CD14-positive monocyte (primary cell): ENCODE measurements around the gene RPS6KA2. TPM values are rescaled to one million over a fixed set of nuclear protein-coding genes. Genes with fewer than 3 reads are reported as not detected.
A peak's percentile ranks its signal among the peaks of the same experiment; 100 is the strongest.

Experiments used
- DNase-seq, 3 donors: peaks; one replicate each; pipeline ENCODE4 v3.0.0-alpha.2; 2011 to 2022
- H2AFZ ChIP-seq: 2 replicates; pipeline ENCODE4 v1.6.0; 2012; ENCODE audit warnings: mild to moderate bottlenecking, low read depth, low read length, inconsistent platforms; ENCODE audit not compliant: insufficient read depth, poor library complexity, severe bottlenecking
- H3K27ac ChIP-seq, 2 donors: 1 replicate in 1 of 2; 2 replicates in 1 of 2; pipeline ENCODE4 v1.5.1; 2012 to 2013; ENCODE audit warnings: low read length in 2 of 2, control low read depth in 1 of 2, inconsistent platforms in 1 of 2, low read depth in 1 of 2, mild to moderate bottlenecking in 1 of 2
- H3K27me3 ChIP-seq, 2 donors: one replicate each; pipeline versions ENCODE4 v1.6.0 to v1.6.1; 2011 to 2013; ENCODE audit warnings: low read length in 2 of 2; ENCODE audit not compliant: control insufficient read depth in 2 of 2, insufficient read depth in 2 of 2
- H3K36me3 ChIP-seq, 2 donors: replicated peaks in 1 of 2; 1 replicate in 1 of 2; 2 replicates in 1 of 2; pipeline versions ENCODE4 v1.5.1 to v1.6.1; 2012 to 2013; ENCODE audit warnings: low read length in 2 of 2, control low read depth in 1 of 2, inconsistent platforms in 1 of 2, mild to moderate bottlenecking in 1 of 2; ENCODE audit not compliant: insufficient read depth in 2 of 2, control insufficient read depth in 1 of 2
- H3K4me1 ChIP-seq, 2 donors: 1 replicate in 1 of 2; 2 replicates in 1 of 2; pipeline versions ENCODE4 v1.5.1 to v1.6.1; 2012 to 2013; ENCODE audit warnings: low read length in 2 of 2, control low read depth in 1 of 2, inconsistent platforms in 1 of 2, mild to moderate bottlenecking in 1 of 2, moderate library complexity in 1 of 2; ENCODE audit not compliant: insufficient read depth in 2 of 2, control insufficient read depth in 1 of 2
- H3K4me2 ChIP-seq: replicated peaks from 2 replicates; pipeline ENCODE3; 2012; ENCODE audit warnings: low read length, moderate library complexity, mild to moderate bottlenecking; ENCODE audit not compliant: poor library complexity, severe bottlenecking; ENCODE audit errors: extremely low read depth
- H3K4me3 ChIP-seq, 3 experiments: fragments of 200-600 bp in 1 of 3; sonication (generic) in 1 of 3; replicated peaks in 1 of 3; 1 replicate in 2 of 3; 2 replicates in 1 of 3; pipeline ENCODE4 v1.5.1; 2011 to 2013; ENCODE audit warnings: low read length in 3 of 3, mild to moderate bottlenecking in 3 of 3, control low read depth in 2 of 3, low read depth in 2 of 3, inconsistent platforms in 1 of 3, moderate library complexity in 1 of 3
- H3K79me2 ChIP-seq: 2 replicates; pipeline ENCODE4 v1.6.0; 2012; ENCODE audit warnings: mild to moderate bottlenecking, control low read depth, inconsistent platforms, low read length, moderate library complexity; ENCODE audit not compliant: insufficient read depth
- H3K9ac ChIP-seq: 2 replicates; pipeline ENCODE4 v1.6.0; 2017; ENCODE audit warnings: low read length, mild to moderate bottlenecking; ENCODE audit not compliant: insufficient read depth, poor library complexity, severe bottlenecking
- H3K9me3 ChIP-seq, 2 donors: replicated peaks in 1 of 2; 1 replicate in 1 of 2; 2 replicates in 1 of 2; pipeline versions ENCODE4 v1.5.1 to v1.6.1; 2012 to 2013; ENCODE audit warnings: low read length in 2 of 2, control low read depth in 1 of 2; ENCODE audit not compliant: control insufficient read depth in 1 of 2, insufficient read depth in 1 of 2
- H4K20me1 ChIP-seq: 2 replicates; pipeline ENCODE4 v1.6.0; 2012; ENCODE audit warnings: mild to moderate bottlenecking, low read length, control low read depth, moderate library complexity; ENCODE audit not compliant: insufficient read depth
- H3K27ac Mint-ChIP-seq, 7 donors: one replicate each; pipeline ENCODE4 v1.8.0; 2020; ENCODE audit warnings: mild to moderate bottlenecking in 7 of 7, mixed read lengths in 7 of 7, moderate library complexity in 6 of 7, inconsistent platforms in 2 of 7
- H3K27me3 Mint-ChIP-seq, 3 donors: one replicate each; pipeline ENCODE4 v1.8.0; 2021 to 2022; ENCODE audit warnings: low read depth in 3 of 3, mild to moderate bottlenecking in 3 of 3, mixed read lengths in 3 of 3, moderate library complexity in 3 of 3, inconsistent platforms in 1 of 3
- H3K36me3 Mint-ChIP-seq, 2 donors: one replicate each; pipeline ENCODE4 v1.8.0; 2020; ENCODE audit warnings: mixed read lengths in 2 of 2, inconsistent platforms in 1 of 2, mild to moderate bottlenecking in 1 of 2
- H3K4me1 Mint-ChIP-seq: one replicate; pipeline ENCODE4 v1.8.0; 2020; ENCODE audit warnings: mild to moderate bottlenecking, mixed read lengths
- H3K4me3 Mint-ChIP-seq, 2 donors: one replicate each; pipeline ENCODE4 v1.8.0; 2020; ENCODE audit warnings: mild to moderate bottlenecking in 2 of 2, mixed read lengths in 2 of 2, moderate library complexity in 1 of 2
- H3K9me3 Mint-ChIP-seq, 7 donors: one replicate each; pipeline ENCODE4 v1.8.0; 2020 to 2022; ENCODE audit warnings: mixed read lengths in 7 of 7, mild to moderate bottlenecking in 6 of 7, moderate library complexity in 6 of 7, inconsistent platforms in 2 of 7
- CTCF ChIP-seq: fragments of 200-600 bp; IDR thresholded peaks from one replicate; pipeline ENCODE4 v1.8.0; 2022; ENCODE audit warnings: antibody characterized with exemption, mild to moderate bottlenecking
- WGBS: methylation state at CpG from one replicate; pipeline ENCODE4 v1.1.5; 2013; ENCODE audit warnings: missing lambda C conversion rate; ENCODE audit not compliant: insufficient coverage; 5-methylcytosine and 5-hydroxymethylcytosine counted together
- intact Hi-C, 2 donors: fragments of 100-400 bp; cut with micrococcal nuclease; formaldehyde crosslinking; loops; one replicate each; pipeline versions ENCODE4 v1.15.0 to v1.15.1; 2023
- polyA plus RNA-seq, 3 donors: library from polyadenylated mRNA; depleted of rRNA in 1 of 3; unstranded in 2 of 3; stranded (reverse) in 1 of 3; fragments of 300-500 nt in 2 of 3; fragments of >200 nt in 1 of 3; fragmentation: Illumina TruSeq in 2 of 3; gene quantifications; 1 replicate in 2 of 3; 2 replicates in 1 of 3; pipeline ENCODE4 v1.2.3, GENCODE V29; 2012 to 2021

RPS6KA2 gene
- polyA plus RNA-seq, 3 donors: 1.4 to 3.1 (median 1.9) TPM

GRCh38 chr6:166382933-166383801 lies 243.9 kb downstream of the RPS6KA2 start, which contains the start of gene MPC1:
Gene MPC1 (minus strand): TSS chr6:166382940. CDS start chr6:166382876, 64 bp downstream.
- peak; percentile 91 to 93 (median 92) for DNase-seq
- Histone ChIP-seq H3K9ac (peak within 1 kb of the TSS; percentile 82), H3K27me3 (no peaks in the 10 kb centered on the region), H4K20me1 (peaks cover 10% of the 10 kb centered on the region), H3K27ac (peak within 1 kb of the TSS; percentile 81 to 86), H3K4me1 (peaks cover 14 to 25% of the 10 kb centered on the region in 2 donors), H3K79me2 (peaks cover 42% of the 10 kb centered on the region), H3K4me2 (peak within 1 kb of the TSS; percentile 100), H3K9me3 (no peaks in the 10 kb centered on the region), H2AFZ (peak within 1 kb of the TSS; percentile 89), H3K4me3 (peak within 1 kb of the TSS; percentile 89 to 97 (median 92)), H3K36me3 (no peaks in the 10 kb centered on the region)
- peak; percentile 44 for TF ChIP-seq CTCF
- under 1% methylated on average over 94 of the region's 94 CpGs for WGBS
- Mint-ChIP-seq H3K27me3 (no peaks in the 10 kb centered on the region), H3K36me3 (no peaks in the 10 kb centered on the region), H3K9me3 (no peaks in the 10 kb centered on the region), H3K4me1 (peaks cover 23% of the 10 kb centered on the region), H3K27ac (peak within 1 kb of the TSS; percentile 88 to 95 (median 90)), H3K4me3 (peak within 1 kb of the TSS; percentile 94 to 95)
- intact Hi-C loops: loop anchor here (1.0 to 10.0 kb wide), 5 partner anchors 40 to 244 kb away; partner anchors contain the start of genes RPS6KA2 (in 2 of the 2) and SFT2D1 (in 1 of the 2)

- H3K4me1 ChIP-seq: peaks cover 14 to 25% of the 10 kb centered on the region in 2 donors
- H3K79me2 ChIP-seq: peaks cover 47% of the 10 kb centered on the region
- H3K27ac Mint-ChIP-seq: peak overlapping the region; percentile 86 to 95 (median 90)
- H3K4me2 ChIP-seq: peak overlapping the region; percentile 100
- H3K4me1 Mint-ChIP-seq: peaks cover 16% of the 10 kb centered on the region
- H3K27me3 Mint-ChIP-seq: no peaks in the 10 kb centered on the region
- H3K27me3 ChIP-seq: no peaks in the 10 kb centered on the region
- peaks cover 10% of the 10 kb centered on the region for H4K20me1 ChIP-seq
- peak overlapping the region; percentile 89 for H2AFZ ChIP-seq
- TF ChIP-seq CTCF: no peak
- H3K9ac ChIP-seq: peak overlapping the region; percentile 82
- no peaks in the 10 kb centered on the region for H3K9me3 ChIP-seq
- under 1% methylated on average over 46 of the region's 46 CpGs for WGBS
- no peak for DNase-seq
- intact Hi-C loops: loop anchor here (2.0 to 10.0 kb wide), 4 partner anchors 40 to 245 kb away; partner anchors contain the start of genes RPS6KA2 (in 2 of the 2) and SFT2D1 (in 1 of the 2)
- peak overlapping the region; percentile 80 to 86 for H3K27ac ChIP-seq
- no peaks in the 10 kb centered on the region for H3K9me3 Mint-ChIP-seq
- H3K4me3 ChIP-seq: peak overlapping the region; percentile 58 to 97 (median 89)
- peak overlapping the region; percentile 94 to 95 for H3K4me3 Mint-ChIP-seq
- H3K36me3 ChIP-seq: no peaks in the 10 kb centered on the region
- H3K36me3 Mint-ChIP-seq: peaks cover 0 to 3% of the 10 kb centered on the region in 2 donors
Observed at GRCh38 chr6:166382500-166382932, 244.5 kb downstream of the RPS6KA2 start.
